CD4-positive, alpha-beta T cell treated with Interleukin-2 at 100 ng/mL for 4 hours (primary cell): Measurements from ENCODE around the gene MRM2.
A peak's percentile ranks its signal among the peaks of the same experiment; 100 is the strongest.

ENCODE experiments used
- DNase-seq: peaks from one replicate; pipeline ENCODE4 v3.0.0-alpha.2; 2020; ENCODE audit warnings: low spot score

MRM2 gene

DNA sequence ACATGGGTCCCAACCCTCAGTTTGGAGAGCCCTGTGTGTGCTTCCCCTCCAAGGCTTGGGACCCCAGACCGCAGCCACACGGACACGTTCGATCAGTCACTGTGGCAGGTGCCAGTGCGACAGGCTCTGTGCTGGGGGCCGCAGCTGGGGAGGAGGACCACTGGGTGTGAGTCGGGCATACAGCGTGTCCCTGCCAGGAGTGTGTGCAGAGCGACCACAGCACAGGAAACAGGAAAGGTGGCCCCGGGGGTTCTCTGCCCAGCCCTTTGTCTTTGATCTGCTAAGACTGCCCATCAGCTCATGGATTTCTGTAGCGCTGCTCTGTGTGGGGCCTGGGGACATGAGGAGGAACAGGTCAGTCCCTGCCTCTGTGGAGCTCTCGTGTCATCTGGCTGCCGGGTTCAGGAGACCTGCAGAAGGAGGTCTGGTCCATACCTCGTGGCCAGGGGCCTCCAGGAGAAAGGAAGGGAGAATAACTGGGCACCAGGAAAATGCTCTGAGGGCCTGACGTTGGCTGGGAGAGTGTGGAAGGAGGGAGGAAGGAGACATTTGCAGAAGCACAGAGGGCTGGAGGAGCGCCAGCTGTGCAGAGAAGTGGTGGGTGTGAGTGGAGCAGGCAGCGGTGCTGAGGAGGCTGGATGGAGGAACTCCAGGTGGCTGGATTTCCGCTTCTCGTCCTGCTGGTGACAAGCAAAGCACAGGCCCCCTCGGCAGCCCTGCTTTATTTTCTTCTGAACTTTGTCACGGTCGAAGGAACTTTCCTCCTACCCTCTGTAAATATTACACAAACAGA lies 4.1 kb upstream of the MRM2 start:
- no peak for DNase-seq

DNA sequence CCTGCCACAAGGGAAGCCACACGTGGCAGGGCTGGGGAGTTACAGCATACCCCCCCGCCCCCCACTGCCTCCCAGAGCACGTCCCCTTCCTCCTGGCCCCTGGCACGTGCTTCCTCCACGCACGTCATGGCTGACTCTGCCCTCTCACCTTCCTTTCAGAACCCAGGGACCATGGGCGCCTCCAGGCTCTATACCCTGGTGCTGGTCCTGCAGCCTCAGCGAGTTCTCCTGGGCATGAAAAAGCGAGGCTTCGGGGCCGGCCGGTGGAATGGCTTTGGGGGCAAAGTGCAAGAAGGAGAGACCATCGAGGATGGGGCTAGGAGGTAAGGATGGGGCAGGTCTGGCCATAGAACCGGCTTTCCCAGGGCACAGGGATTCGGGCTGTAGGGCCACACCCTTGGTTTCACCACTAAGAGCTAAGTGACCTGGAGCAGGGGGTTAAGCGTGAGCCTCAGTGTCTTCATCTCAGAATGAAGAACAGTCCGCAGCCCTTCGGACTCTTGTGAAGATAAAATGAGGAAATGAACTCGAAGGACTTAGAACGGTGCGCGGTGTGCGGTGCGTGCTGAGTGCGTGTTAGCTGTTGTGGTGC lies 2.5 kb upstream of the MRM2 start:
- DNase-seq, result no peak

DNA sequence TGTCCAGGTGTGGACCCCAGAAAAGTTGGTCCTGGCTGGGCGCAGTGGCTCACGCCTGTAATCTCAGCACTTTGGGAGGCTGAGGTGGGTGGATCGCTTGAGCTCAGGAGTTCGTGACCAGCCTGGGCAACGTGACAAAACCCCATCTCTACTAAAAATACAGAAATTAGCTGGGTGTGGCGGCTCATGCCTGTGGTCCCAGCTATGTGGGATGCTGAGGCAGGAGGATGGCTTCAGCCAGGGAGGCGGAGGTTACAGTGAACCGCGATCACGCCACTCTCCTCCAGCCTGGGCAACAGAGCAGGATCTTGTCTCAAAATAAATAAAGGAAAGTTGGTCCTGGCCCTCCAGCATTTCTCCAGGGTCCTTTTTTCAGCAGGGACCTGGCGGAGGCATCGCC lies 1.5 kb upstream of the MRM2 start:
- no peak for DNase-seq

DNA sequence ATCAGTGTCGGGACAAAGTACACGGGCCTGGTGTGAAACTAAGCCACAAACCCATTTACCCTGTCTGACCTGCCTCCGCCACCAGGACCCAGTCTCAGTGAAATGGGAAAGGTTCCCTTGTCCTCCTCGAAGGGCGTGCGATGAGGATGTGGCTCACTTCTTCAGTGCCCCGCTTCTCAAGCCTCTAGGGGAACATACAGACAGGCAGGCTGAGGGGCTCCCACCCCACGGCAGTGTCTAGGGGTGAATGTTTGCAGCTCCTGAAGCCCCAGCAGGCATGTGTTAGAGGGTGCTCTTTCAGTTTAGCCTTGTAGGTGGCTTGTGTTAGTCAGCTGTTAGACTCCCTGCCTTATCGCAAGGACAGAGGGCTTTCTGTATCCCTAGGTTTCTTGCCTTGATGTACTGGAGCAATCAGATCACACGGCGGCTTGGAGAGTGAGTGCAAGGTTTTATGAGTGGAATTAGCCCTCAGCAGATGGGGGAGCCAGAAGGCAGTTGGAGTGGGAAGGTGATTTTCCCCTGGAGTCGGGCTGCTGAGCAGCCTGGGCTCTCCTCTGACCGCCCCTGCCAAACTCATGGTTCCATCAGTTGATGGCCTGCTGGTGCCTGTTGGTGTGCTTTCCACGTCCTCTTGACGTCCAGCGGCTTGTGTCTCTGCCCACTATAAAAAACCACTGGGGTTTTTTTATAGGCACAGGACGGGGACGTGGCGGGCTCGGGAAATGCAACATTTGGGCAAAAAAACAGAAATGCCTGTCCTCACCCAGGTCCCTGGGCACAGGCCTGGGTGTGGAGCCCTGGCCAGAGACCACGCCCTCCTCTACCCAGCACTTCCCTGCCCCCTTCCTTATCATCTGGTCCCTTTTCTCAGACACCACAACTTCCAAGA lies 780 bp upstream of the MRM2 start:
- DNase-seq, result peak; percentile 1

DNA sequence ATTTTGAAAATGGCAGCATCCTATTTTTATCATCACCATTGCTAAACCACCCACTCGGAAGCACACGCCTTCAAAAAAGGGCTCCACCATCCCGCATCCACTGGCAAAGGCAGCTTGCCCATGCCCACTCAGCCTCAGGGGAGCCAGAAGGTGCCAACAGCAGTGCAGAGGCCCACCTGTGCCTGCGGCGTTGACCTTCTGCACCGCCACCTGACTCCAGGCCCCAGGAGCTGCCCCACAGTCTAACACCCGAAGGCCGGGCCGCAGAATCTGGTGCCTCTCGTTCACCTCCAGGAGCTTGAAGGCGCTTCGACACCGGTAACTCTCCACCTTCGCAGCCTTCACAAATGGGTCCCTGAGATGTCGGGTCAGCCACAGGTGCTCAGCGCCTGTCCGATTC lies 2.8 kb downstream of the MRM2 start:
- no peak for DNase-seq

DNA sequence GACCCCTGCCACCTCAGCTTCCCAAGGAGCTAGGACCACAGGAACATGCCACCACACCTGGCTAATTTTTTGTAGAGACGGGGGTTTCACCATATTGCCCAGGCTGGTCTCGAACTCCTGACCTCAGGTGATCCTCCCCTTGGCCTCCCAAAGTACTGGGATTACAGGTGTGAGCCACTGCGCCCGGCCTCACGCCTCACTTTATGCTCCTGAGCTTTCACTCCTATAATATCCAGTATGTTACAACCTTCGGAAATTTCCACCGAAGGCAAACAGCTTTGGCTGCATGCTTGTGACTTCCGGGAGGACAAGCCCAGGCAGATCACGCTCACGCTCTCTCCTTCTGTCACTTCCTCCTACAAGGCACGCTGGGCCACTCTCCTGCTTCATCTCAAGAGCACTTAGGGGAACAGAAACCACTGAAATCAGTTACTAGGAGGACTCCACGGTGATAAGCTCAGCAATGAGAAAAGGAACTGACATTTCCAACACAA lies 4.8 kb downstream of the MRM2 start:
- peak; percentile 2 for DNase-seq

DNA sequence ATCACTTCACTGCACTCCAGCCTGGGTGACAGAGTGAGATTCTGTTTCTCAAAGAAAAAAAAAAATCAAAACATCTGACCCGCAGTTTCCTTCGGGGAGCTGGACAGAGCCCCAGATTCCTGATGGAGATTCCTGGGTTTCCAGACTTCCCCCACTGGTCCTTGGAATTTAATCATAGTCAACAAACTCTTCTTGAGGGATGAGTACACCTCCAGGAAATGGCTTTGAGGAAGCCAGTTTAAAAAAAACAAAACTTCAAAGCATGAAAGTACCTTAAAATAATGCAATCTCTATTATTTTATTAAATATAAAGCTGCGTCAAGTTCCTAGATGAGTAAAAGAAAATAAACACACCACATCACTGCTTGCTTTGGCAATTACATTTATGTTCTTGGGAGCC lies 8.1 kb downstream of the MRM2 start:
- no peak for DNase-seq

DNA sequence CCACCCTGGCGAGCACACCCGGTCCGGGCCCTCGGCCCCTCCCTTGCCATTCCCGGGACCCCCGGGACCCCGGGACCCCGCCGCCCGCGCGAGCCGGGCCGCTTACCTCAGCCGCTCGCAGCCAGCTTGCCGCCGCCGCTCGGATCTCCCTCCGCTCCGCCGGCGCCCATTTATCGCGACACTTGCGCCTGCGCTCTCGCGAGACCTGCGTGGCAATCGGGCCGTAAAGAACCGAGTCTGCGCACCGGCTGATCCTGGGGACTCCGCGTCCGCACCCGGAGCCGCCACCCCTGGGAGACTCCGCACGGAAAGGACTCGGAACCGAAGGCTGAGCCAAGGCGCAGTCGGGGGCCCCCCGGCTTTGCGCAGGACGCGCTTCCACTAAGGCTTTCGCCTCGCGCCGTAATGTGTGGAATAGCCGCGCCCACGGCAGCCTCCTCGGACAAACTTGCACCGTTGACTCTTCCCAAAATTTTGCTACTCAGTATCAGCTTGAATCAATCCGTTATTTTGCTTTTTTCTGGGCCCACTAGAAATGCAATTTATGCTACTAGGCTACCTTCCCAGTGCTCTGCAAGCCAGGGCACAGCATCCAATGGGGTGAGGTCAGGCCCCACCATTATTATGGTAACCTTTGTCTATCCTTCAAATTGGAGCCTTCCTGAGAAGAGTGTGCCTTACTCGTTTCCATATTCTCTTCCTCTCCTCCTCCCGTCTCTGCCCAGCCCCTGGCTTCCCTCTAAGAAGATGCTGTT lies 9.1 kb downstream of the MRM2 start, which contains the start of gene MAD1L1:
TSS of gene MAD1L1 (minus strand) at position 180 of the 755 bp plus-strand sequence. CDS start 2,812 bp downstream, outside the sequence.
- peak; percentile 89 for DNase-seq

DNA sequence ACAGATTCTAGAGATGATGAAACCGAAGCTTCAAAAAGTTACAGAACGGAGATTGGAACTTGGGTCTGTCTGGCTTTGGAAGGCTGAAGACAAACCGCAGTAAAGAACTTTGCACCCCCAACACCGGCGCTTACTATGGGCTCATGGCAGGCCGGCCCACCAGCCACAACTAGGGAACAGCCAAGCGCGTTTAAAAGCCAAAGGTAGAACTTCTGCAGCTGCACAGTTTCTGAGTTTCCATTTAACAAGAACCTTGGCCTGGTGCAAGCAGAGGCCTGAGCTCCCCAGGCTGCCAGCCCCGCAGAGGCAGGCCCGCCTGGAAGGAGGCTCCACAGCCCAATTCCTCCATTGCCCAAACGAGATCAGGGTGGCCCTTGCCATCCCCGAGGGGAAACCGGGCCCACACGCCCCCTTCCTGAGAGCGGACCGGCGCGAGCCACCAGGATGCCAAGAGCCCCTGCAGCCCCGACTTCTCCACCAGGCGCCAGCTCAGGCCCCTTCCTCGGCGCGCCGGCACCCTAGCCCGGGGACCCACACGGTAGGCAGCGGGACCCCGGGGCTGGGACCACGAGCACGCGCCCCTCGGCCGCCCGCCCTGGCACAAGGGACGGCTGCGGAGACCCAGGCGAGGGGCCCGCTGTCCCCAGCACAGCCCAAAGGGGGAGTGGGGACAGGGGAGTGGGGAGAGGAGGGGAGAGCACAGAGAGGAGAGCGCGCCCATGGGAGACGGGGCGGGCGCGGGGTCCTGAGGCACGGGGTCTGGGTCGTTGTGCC lies 9.8 kb downstream of the MRM2 start:
- DNase-seq, result peak; percentile 1

DNA sequence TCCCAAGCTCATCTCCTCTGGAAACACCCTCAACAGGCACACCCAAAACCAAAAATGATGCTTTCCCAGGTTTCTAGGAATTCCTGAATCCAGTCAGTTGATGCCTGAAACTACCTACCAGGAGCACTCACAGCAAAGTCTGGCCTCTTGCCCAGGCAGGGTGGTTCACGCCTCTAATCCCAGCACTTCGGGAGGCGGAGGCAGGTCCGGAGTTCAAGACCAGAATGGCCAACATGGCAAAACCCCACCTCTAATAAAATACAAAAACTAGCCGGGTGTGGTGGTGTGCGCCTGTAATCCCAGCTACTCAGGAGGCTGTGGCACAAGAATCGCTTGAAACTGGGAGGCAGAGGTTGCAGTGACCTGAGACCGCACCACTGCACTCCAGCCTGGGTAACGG lies 11.1 kb downstream of the MRM2 start:
- no peak for DNase-seq

DNA sequence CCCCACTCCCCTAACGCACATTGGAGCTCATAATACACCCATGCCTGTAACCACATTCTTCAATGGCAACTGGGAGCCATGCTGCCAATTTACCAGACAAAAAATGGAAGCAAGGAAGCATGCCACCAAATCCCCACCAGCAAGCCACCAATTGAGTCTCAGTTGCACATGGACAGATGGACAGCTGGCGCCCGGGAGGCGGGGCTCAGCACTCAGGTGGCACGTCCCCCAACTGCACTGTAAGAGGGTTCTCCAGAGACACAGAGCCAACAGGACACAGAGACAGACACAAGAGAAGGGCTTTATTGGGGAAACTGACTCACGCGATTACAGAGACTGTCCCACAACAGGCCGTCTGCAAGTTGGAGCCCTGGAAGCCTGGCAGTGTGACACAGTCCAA lies 11.8 kb downstream of the MRM2 start:
- no peak for DNase-seq

DNA sequence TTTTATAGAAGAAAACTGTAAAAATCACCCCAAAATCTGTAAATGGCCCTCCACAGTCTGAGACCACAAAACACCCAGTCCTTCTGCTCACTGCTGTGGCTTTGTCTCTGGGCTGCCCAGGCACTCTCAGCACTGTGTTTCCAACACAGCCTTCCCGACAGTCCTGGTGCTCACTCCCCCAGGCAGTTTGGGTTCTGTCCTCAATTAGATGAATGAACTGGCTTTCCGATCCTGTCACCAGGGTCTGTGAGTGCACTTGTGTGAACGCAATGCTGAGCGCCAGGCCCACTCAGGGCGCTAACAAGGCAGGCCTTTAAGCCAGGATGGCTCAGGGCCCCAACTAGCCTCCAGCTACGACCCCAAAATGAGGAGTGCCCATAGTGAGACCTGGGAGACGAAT lies 12.5 kb downstream of the MRM2 start:
- no peak for DNase-seq

DNA sequence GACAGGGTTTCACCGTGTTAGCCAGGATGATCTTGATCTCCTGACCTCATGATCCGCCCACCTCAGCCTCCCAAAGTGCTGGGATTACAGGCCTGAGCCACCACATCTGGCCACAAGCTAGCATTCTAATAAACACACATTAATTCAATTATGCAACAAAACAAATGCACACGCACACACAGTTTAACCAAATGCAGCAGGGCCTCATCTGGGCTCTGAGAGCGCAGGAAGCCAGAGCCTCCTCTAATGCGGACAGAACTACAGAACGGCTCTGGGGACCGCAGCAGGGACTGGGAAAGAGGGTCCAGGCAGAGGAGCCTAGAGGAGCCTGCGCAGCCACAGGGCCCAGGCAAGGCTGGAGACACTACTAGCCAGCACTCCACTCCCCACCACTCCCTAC lies 13.1 kb downstream of the MRM2 start:
- no peak for DNase-seq

DNA sequence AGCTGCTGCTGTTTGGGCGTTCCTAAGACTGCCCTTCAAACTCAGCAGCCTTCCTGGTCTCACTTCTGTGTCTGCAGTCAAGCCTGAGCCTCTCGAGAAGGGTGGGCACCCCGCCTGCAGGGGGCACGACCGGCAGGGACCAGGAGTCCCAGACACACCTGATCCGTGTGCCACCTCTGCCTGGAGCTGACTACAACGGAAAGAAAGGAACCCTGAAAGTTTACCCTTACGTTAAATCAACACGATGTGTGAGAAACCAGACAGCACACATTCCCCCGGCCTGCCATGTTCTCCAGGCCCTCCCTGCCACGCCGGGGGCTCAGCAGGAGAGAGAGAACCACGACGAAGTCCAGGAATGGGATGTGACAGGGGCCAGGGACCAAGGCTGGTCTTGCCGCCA lies 14.3 kb downstream of the MRM2 start:
- DNase-seq, result no peak

DNA sequence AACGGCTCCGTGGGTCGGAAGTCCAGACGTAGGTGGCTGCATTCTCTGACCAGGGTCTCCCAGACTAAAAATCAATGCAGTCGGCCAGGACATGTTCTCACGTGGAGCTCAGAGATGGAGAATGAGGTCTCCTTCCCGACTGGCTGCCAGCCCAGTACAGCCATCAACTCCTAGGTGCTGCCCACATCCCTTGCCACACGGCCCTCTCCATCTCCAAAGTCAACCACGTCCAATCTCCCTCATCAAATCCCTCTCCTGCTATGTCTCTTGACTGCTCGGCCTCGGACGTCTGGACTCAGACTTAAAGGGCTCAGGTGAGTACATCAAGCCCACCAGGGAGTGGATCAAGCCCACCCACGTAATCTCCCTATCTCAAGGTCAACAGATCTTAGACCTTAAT lies 16.2 kb downstream of the MRM2 start:
- DNase-seq, result no peak

DNA sequence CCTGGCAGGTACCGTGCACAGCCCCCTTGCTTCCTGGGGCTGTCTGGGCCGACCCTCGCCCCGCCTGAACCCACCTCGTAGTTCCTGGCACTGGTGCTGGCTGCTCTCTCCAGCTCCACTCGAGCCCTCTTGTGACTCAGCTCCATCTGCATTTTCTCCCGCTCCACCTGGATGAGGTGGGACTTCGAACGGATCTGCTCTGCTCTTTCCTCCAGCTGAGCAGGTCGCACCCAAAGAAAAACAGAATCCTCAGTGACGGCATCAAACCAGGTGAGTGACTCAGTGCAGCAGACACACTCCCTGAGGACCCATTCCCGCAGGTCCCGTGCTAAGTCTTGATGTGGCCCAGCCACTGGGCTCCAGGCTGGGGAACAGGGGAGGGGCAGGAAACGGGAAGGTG lies 16.7 kb downstream of the MRM2 start:
- DNase-seq, result no peak

DNA sequence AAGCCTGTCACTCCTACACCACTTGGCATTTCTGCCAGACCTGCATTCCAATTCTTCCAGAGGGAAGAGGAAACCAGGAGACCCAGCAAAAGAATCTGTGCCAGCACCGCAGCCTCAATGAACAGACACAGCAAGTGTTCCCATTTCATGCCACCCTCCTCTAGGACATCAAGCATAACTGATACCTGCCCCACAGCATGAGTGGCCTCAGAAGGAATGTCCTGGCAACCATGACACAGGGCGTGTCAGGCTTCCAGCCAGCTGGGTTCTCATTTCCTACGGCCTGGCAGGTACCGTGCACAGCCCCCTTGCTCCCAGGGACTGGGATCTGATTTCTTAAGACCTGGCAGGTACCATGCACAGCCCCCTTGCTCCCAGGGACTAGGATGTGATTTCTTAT lies 17.1 kb downstream of the MRM2 start:
- DNase-seq, result no peak

DNA sequence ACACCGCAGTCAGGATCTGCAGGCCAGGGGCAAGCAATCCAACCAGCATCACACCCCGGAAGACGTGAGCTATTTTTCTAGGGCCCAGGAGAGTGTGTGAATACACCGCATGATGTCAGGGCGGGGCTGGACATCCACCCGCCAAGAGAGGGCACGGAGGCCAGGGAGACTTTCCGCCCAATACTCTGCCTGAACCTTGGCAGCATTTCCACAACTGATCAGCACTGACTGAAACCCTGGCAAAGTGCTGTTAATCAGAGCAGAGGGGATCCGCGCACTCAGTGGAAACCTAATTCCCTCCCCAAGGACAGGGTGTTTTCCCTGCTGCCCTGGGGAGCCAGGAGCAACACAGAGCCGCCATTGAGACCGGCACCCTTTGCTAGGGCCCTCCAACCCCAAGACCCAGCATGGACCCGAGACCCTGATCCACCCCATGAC lies 17.5 kb downstream of the MRM2 start:
- no peak for DNase-seq

DNA sequence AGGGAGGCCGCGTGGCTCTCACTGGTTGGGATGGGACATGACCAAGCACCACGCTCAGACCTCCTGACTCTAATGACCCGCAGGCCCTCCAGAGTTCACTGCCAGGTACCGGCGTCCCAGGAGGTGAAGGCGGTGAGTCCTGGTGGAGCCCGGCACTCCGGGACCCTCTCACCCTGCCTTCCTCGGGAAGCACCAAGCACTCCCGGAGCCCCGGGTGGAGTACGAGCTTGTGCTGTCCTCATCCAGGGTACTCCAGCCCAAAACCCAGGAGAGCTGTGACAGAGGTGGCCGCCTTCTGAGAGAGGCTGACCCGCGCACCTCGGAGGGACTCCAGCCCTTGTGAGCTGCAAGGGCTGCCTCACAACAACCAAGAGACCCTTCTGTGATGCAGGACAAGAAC lies 18.7 kb downstream of the MRM2 start:
- DNase-seq, result no peak

DNA sequence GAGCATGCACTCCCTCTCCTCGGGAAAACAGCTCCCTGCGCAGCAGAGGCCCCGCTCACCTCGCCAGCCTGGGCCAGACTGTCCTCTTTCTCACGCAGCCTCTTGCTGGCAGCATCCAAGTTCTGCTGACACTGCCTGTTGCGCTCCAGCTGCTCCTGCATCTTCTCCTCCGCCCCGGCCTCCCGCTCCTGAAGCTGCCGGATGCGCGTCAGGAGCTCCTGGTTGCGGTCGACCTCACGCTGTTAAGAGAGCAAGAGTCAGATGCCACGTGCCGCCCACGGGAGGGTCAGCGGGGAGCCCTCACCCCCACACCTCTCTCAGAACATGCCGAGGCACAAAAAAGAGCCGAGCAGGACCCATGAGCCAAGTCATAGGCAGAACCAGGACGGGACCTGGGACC lies 19.5 kb downstream of the MRM2 start:
- no peak for DNase-seq

DNA sequence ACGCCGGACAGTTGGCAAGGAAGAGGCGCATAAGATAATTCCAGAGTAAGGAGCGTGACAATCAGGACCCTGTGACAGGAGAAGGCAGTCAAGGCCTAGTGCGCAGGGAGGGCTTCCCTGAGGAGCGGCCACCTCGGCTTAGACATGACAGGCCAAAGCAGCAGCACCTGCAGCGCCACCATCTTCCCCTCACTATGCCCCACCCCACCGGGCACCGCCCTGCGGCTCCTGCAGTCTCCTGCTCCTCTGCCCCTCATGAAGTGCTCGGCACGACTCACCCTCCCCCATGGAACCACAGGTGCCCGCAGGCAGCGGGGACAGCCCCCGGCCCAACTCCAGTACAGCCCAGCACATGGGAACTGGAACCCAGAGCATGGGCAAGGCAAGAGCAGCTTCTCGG lies 21.1 kb downstream of the MRM2 start:
- DNase-seq, result no peak
